H9 (cell line): ENCODE results near the gene CNNM2. TPM values are rescaled to one million over a fixed set of nuclear protein-coding genes. Genes with fewer than 3 reads are reported as not detected.

Source experiments
- DNase-seq: peaks from one replicate; pipeline ENCODE4 v3.0.0-alpha.2; 2017
- H2AFZ ChIP-seq: one replicate; pipeline ENCODE4 v1.6.1; 2013; ENCODE audit warnings: mild to moderate bottlenecking, low read length, control low read depth, moderate library complexity
- H2AK5ac ChIP-seq: 2 replicates; pipeline ENCODE4 v1.6.1; 2013; ENCODE audit warnings: low read length, control low read depth, mixed read lengths; ENCODE audit not compliant: insufficient read length
- H2BK120ac ChIP-seq: one replicate; pipeline ENCODE4 v1.6.1; 2013; ENCODE audit warnings: low read depth, mild to moderate bottlenecking, low read length, control low read depth, inconsistent platforms; ENCODE audit not compliant: poor library complexity, severe bottlenecking
- H2BK12ac ChIP-seq: 2 replicates; pipeline ENCODE4 v1.6.1; 2013; ENCODE audit warnings: low read length, control low read depth, mixed read lengths, low read depth; ENCODE audit not compliant: insufficient read length
- H2BK15ac ChIP-seq: 2 replicates; pipeline ENCODE4 v1.6.1; 2013; ENCODE audit warnings: low read depth, low read length, control low read depth
- H2BK20ac ChIP-seq: one replicate; pipeline ENCODE4 v1.6.1; 2013; ENCODE audit warnings: low read depth, mild to moderate bottlenecking, low read length, control low read depth, inconsistent platforms; ENCODE audit not compliant: poor library complexity, severe bottlenecking
- H2BK5ac ChIP-seq: 2 replicates; pipeline ENCODE4 v1.6.1; 2013; ENCODE audit warnings: low read length, control low read depth, mixed read lengths; ENCODE audit not compliant: insufficient read length
- H3K14ac ChIP-seq: 2 replicates; pipeline ENCODE4 v1.6.1; 2013; ENCODE audit warnings: low read length, control low read depth; ENCODE audit not compliant: insufficient read depth
- H3K18ac ChIP-seq: 2 replicates; pipeline ENCODE4 v1.6.1; 2013; ENCODE audit warnings: low read depth, mild to moderate bottlenecking, mixed read lengths, low read length, control low read depth; ENCODE audit not compliant: insufficient read length
- H3K23ac ChIP-seq: 2 replicates; pipeline ENCODE4 v1.6.1; 2013; ENCODE audit warnings: low read length, control low read depth, mixed read lengths, low read depth; ENCODE audit not compliant: insufficient read length
- H3K23me2 ChIP-seq: 2 replicates; pipeline ENCODE4 v1.6.1; 2013; ENCODE audit warnings: low read depth, mild to moderate bottlenecking, mixed read lengths, low read length, control low read depth; ENCODE audit not compliant: insufficient read length, poor library complexity, severe bottlenecking
- H3K27ac ChIP-seq: 2 replicates; pipeline ENCODE4 v1.5.1; 2013; ENCODE audit warnings: low read length, control low read depth, mixed read lengths, low read depth; ENCODE audit not compliant: insufficient read length
- H3K27me3 ChIP-seq: 2 replicates; pipeline ENCODE4 v1.6.1; 2013; ENCODE audit warnings: low read length, control low read depth, inconsistent platforms; ENCODE audit not compliant: insufficient read depth
- H3K4ac ChIP-seq: 2 replicates; pipeline ENCODE4 v1.6.1; 2013; ENCODE audit warnings: low read depth, mild to moderate bottlenecking, control low read depth, inconsistent platforms, low read length, moderate library complexity
- H3K4me1 ChIP-seq: 2 replicates; pipeline ENCODE4 v1.6.1; 2013; ENCODE audit warnings: low read length, control low read depth, inconsistent platforms; ENCODE audit not compliant: insufficient read depth
- H3K4me2 ChIP-seq: 2 replicates; pipeline ENCODE4 v1.6.1; 2013; ENCODE audit warnings: low read length, control low read depth, mixed read lengths; ENCODE audit not compliant: insufficient read length, insufficient read depth
- H3K56ac ChIP-seq: 2 replicates; pipeline ENCODE4 v1.6.1; 2013; ENCODE audit warnings: low read depth, mild to moderate bottlenecking, mixed read lengths, low read length, control low read depth; ENCODE audit not compliant: insufficient read length
- H3K79me1 ChIP-seq: 2 replicates; pipeline ENCODE4 v1.6.1; 2013; ENCODE audit warnings: low read depth, mild to moderate bottlenecking, moderate library complexity, low read length, control low read depth, inconsistent platforms; ENCODE audit not compliant: insufficient read depth, poor library complexity, severe bottlenecking
- H3K79me2 ChIP-seq: 2 replicates; pipeline ENCODE4 v1.6.1; 2013; ENCODE audit warnings: low read length, control low read depth, inconsistent platforms; ENCODE audit not compliant: insufficient read depth
- H3K9ac ChIP-seq: 2 replicates; pipeline ENCODE4 v1.6.1; 2013; ENCODE audit warnings: low read length, control low read depth, mixed read lengths; ENCODE audit not compliant: insufficient read length; ENCODE audit errors: extremely low read depth
- H3K9me3 ChIP-seq: one replicate; pipeline ENCODE4 v1.6.1; 2013; ENCODE audit warnings: low read depth, low read length, inconsistent platforms; ENCODE audit not compliant: control insufficient read depth
- H3T11ph ChIP-seq: one replicate; pipeline ENCODE4 v1.6.1; 2013; ENCODE audit warnings: mild to moderate bottlenecking, low read length, control low read depth, inconsistent platforms
- H4K20me1 ChIP-seq: one replicate; pipeline ENCODE4 v1.6.1; 2013; ENCODE audit not compliant: control insufficient read depth, insufficient read length, insufficient read depth
- H4K5ac ChIP-seq: 2 replicates; pipeline ENCODE4 v1.6.1; 2013; ENCODE audit warnings: low read depth, mild to moderate bottlenecking, mixed read lengths, low read length, control low read depth; ENCODE audit not compliant: insufficient read length
- H4K8ac ChIP-seq: replicated peaks from 2 replicates; pipeline ENCODE4 v1.6.1; 2013; ENCODE audit warnings: low read length, control low read depth, mixed read lengths, low read depth; ENCODE audit not compliant: insufficient read length
- H4K91ac ChIP-seq: 2 replicates; pipeline ENCODE4 v1.6.1; 2013; ENCODE audit warnings: low read depth, mild to moderate bottlenecking, moderate library complexity, mixed read lengths, low read length, control low read depth; ENCODE audit not compliant: insufficient read length
- H3K27ac Mint-ChIP-seq, 3 experiments: 2 replicates in 2 of 3; 3 replicates in 1 of 3; pipeline ENCODE4 v1.8.0; 2020 to 2021; ENCODE audit warnings: mixed read lengths in 3 of 3, mild to moderate bottlenecking in 1 of 3, moderate library complexity in 1 of 3
- H3K27me3 Mint-ChIP-seq: 2 replicates; pipeline ENCODE4 v1.8.0; 2021; ENCODE audit warnings: low read depth, mild to moderate bottlenecking, moderate library complexity, mixed read lengths
- H3K36me3 Mint-ChIP-seq, 3 experiments: 2 replicates in 2 of 3; 3 replicates in 1 of 3; pipeline ENCODE4 v1.8.0; 2020 to 2021; ENCODE audit warnings: low read depth in 3 of 3, mixed read lengths in 3 of 3; ENCODE audit not compliant: insufficient read depth in 1 of 3
- H3K4me1 Mint-ChIP-seq, 2 experiments: 2 replicates each; pipeline ENCODE4 v1.8.0; 2020; ENCODE audit warnings: mixed read lengths in 2 of 2
- H3K4me3 Mint-ChIP-seq, 2 experiments: 2 replicates in 1 of 2; 3 replicates in 1 of 2; pipeline ENCODE4 v1.8.0; 2020 to 2021; ENCODE audit warnings: mild to moderate bottlenecking in 2 of 2, mixed read lengths in 2 of 2, moderate library complexity in 1 of 2
- H3K9me3 Mint-ChIP-seq, 2 experiments: 2 replicates in 1 of 2; 3 replicates in 1 of 2; pipeline ENCODE4 v1.8.0; 2020; ENCODE audit warnings: mild to moderate bottlenecking in 2 of 2, mixed read lengths in 2 of 2, moderate library complexity in 1 of 2
- WGBS: extraction: QIAGEN DNeasy Blood & Tissue Kit; methylation state at CpG from one replicate; pipeline ENCODE4 v1.1.7; 2013; ENCODE audit warnings: missing lambda C conversion rate, low lambda C conversion rate, mixed read lengths; ENCODE audit not compliant: insufficient read length; ENCODE audit errors: extremely low coverage; 5-methylcytosine and 5-hydroxymethylcytosine counted together
- total RNA-seq: library from RNA; stranded (reverse); gene quantifications from 2 replicates; pipeline ENCODE4 v1.2.1, GENCODE V29; 2021
- TF ChIP-seq, protein P1 (sequence below): fragments of 200-600 bp; sonication (generic); conservative IDR thresholded peaks from 3 replicates; pipeline ENCODE4 v1.8.0; 2021; ENCODE audit warnings: antibody characterized with exemption, mild to moderate bottlenecking

Gene CNNM2
- total RNA-seq, 1 experiment from 2014 or later, result 17.5 TPM

DNA sequence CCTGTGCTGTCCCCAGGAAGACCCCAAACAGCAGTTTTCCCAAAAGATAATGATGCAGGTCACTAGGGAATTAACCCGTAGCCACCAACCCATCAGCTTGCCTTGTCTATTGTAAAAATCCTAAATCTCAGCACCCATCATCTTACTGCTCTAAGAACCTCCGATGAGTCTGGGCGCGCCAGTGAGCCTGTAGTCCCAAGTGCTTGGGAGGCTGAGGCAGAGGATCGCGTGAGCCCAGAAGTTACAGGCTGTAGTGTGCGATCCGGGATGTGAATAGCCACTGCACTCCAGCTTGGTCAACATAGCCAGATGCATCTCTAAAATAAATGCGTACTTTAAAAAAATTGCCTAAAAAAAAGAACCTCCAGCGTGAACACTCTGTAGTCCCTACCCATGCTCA, 47.9 kb upstream of the CNNM2 start:
- Histone ChIP-seq H4K5ac (no peak overlapping the region), H3K4me1 (no peaks in the 10 kb centered on the region; the same call in 1 of the 2 replicates), H2BK20ac (no peak overlapping the region), H3K56ac (no peak overlapping the region), H3K27me3 (no peaks in the 10 kb centered on the region; the same call in 1 of the 2 replicates), H3K18ac (no peak overlapping the region), H3K27ac (no peak overlapping the region), H2BK120ac (no peak overlapping the region), H2AFZ (no peak overlapping the region), H3K23ac (no peak overlapping the region), H3K9me3 (no peaks in the 10 kb centered on the region), H3K23me2 (peaks cover 6% of the 10 kb centered on the region), H3K4me2 (peak overlapping the region; percentile 70), H2BK5ac (no peak overlapping the region), H3T11ph (no peak overlapping the region), H2BK15ac (no peak overlapping the region), H4K20me1 (no peaks in the 10 kb centered on the region), H3K14ac (no peak overlapping the region), H3K79me1 (no peaks in the 10 kb centered on the region), H3K9ac (no peak overlapping the region), H2AK5ac (no peak overlapping the region), H3K4ac (no peak overlapping the region), H4K8ac (no peak overlapping the region), H2BK12ac (no peak overlapping the region), H4K91ac (no peak overlapping the region), H3K79me2 (no peaks in the 10 kb centered on the region)
- H3K27ac Mint-ChIP-seq, result peak overlapping the region; percentile 15 to 95 (median 43); a peak in 2 of 7 replicates
- H3K4me1 Mint-ChIP-seq, result peaks cover 15 to 17% of the 10 kb centered on the region in 2 experiments
- peak; percentile 35 for DNase-seq
- TF ChIP-seq, protein P1, sequence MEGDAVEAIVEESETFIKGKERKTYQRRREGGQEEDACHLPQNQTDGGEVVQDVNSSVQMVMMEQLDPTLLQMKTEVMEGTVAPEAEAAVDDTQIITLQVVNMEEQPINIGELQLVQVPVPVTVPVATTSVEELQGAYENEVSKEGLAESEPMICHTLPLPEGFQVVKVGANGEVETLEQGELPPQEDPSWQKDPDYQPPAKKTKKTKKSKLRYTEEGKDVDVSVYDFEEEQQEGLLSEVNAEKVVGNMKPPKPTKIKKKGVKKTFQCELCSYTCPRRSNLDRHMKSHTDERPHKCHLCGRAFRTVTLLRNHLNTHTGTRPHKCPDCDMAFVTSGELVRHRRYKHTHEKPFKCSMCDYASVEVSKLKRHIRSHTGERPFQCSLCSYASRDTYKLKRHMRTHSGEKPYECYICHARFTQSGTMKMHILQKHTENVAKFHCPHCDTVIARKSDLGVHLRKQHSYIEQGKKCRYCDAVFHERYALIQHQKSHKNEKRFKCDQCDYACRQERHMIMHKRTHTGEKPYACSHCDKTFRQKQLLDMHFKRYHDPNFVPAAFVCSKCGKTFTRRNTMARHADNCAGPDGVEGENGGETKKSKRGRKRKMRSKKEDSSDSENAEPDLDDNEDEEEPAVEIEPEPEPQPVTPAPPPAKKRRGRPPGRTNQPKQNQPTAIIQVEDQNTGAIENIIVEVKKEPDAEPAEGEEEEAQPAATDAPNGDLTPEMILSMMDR, result no peak
- no CpG with 5 or more reads among the region's 10 CpGs for WGBS
- peak overlapping the region; percentile 79 to 91 for H3K4me3 Mint-ChIP-seq
- no peaks in the 10 kb centered on the region for H3K9me3 Mint-ChIP-seq
- H3K27me3 Mint-ChIP-seq, result peaks cover 2% of the 10 kb centered on the region; the same call in 1 of the 2 replicates
- H3K36me3 Mint-ChIP-seq, result peaks cover 0 to 4% (median 0%) of the 10 kb centered on the region in 3 experiments; a peak in 4 of 7 replicates
